Caco-2 (cell line): ENCODE results near the gene NOSIP. TPM values are rescaled to one million over a fixed set of nuclear protein-coding genes. Genes with fewer than 3 reads are reported as not detected.

Experiments used
- BruUV-seq: library from RNA; stranded (reverse); fragments of 400-500 nt; replicated peaks from 2 replicates; lab custom pipeline; 2021; lab: Mats Ljungman, UMichigan
- CTCF ChIA-PET: fragments of 300-600 bp; sonication (Branson Sonifier 250); formaldehyde crosslinking; loops from one replicate; lab custom pipeline; 2022; ENCODE audit warnings: antibody characterized with exemption; lab: Charles Lee
- POLR2A ChIA-PET: fragments of 300-600 bp; sonication (Branson Sonifier 250); formaldehyde crosslinking; loops from one replicate; lab custom pipeline; 2022; ENCODE audit warnings: antibody characterized with exemption; lab: Charles Lee
- DNase-seq, 2 experiments: peaks; one replicate each; pipeline versions ENCODE4 v3.0.0 to v3.0.0-alpha.2; 2020 to 2022
- H3K27me3 ChIP-seq: replicated peaks from 2 replicates; pipeline ENCODE4 v1.6.0; 2011; ENCODE audit warnings: low read length; ENCODE audit not compliant: control insufficient read depth, insufficient read depth
- H3K36me3 ChIP-seq: 2 replicates; pipeline ENCODE4 v1.5.1; 2011; ENCODE audit warnings: low read length; ENCODE audit not compliant: control insufficient read depth, insufficient read depth
- H3K4me1 ChIP-seq: fragments of 250-450 bp; sonication (Bioruptor Pico); 2 replicates; pipeline ENCODE4 v1.5.1; 2020; ENCODE audit warnings: mild to moderate bottlenecking
- H3K4me3 ChIP-seq: 2 replicates; pipeline ENCODE4 v1.5.1; 2011; ENCODE audit warnings: low read depth, mild to moderate bottlenecking, control low read depth, low read length
- H3K9me3 ChIP-seq: fragments of 250-450 bp; sonication (Bioruptor Pico); 2 replicates; pipeline ENCODE4 v1.5.1; 2020; ENCODE audit warnings: mild to moderate bottlenecking, moderate library complexity
- H3K27ac Mint-ChIP-seq: one replicate; pipeline ENCODE4 v1.8.0; 2022; ENCODE audit warnings: mixed read lengths; ENCODE audit not compliant: unreplicated experiment
- H3K27me3 Mint-ChIP-seq: one replicate; pipeline ENCODE4 v1.8.0; 2022; ENCODE audit warnings: mixed read lengths; ENCODE audit not compliant: insufficient read depth, unreplicated experiment
- H3K36me3 Mint-ChIP-seq: one replicate; pipeline ENCODE4 v1.8.0; 2022; ENCODE audit warnings: mild to moderate bottlenecking, mixed read lengths; ENCODE audit not compliant: insufficient read depth, unreplicated experiment
- H3K4me1 Mint-ChIP-seq: one replicate; pipeline ENCODE4 v1.8.0; 2022; ENCODE audit warnings: low read depth, mixed read lengths; ENCODE audit not compliant: unreplicated experiment
- H3K4me3 Mint-ChIP-seq: one replicate; pipeline ENCODE4 v1.8.0; 2022; ENCODE audit warnings: mild to moderate bottlenecking, moderate library complexity, mixed read lengths; ENCODE audit not compliant: unreplicated experiment
- H3K9me3 Mint-ChIP-seq: one replicate; pipeline ENCODE4 v1.8.0; 2022; ENCODE audit warnings: mixed read lengths; ENCODE audit not compliant: unreplicated experiment
- CTCF ChIP-seq, 2 experiments: fragments of 200-600 bp in 1 of 2; IDR thresholded peaks; 1 replicate in 1 of 2; 2 replicates in 1 of 2; pipeline versions ENCODE4 v1.5.1 to v1.8.0; 2011 to 2022; ENCODE audit warnings: antibody characterized with exemption in 1 of 2, control low read depth in 1 of 2, inconsistent platforms in 1 of 2, low read depth in 1 of 2, low read length in 1 of 2, mild to moderate bottlenecking in 1 of 2, moderate library complexity in 1 of 2; ENCODE audit not compliant: insufficient read depth in 1 of 2, severe bottlenecking in 1 of 2, unreplicated experiment in 1 of 2
- intact Hi-C: fragments of 100-400 bp; cut with micrococcal nuclease; formaldehyde crosslinking; loops from one replicate; pipeline ENCODE4 v1.10.0; 2022; ENCODE audit not compliant: unreplicated experiment
- total RNA-seq: library from RNA; stranded (reverse); gene quantifications from 2 replicates; pipeline ENCODE4 v1.2.3, GENCODE V29; 2022

Gene NOSIP
- total RNA-seq, 1 experiment from 2014 or later, result 74.7 TPM

GRCh38 chr19:49530708-49531107 is 49.6 kb downstream of the NOSIP start:
- H3K27me3 ChIP-seq, result no peaks in the 10 kb centered on the region
- Mint-ChIP-seq H3K27me3 (no peaks in the 10 kb centered on the region), H3K9me3 (no peaks in the 10 kb centered on the region), H3K27ac (no peak overlapping the region), H3K4me3 (no peak overlapping the region), H3K36me3 (peaks cover 35% of the 10 kb centered on the region), H3K4me1 (peaks cover 7% of the 10 kb centered on the region)
- intact Hi-C loops, result no loop called here
- POLR2A ChIA-PET, result no interaction called here
- CTCF ChIA-PET, result interaction anchor here (0.9 kb wide), 1 partner anchor 16 kb away, joined by 4 read pairs; no protein-coding TSS in a partner anchor
- H3K4me3 ChIP-seq, result no peak overlapping the region
- no TSS peak for BruUV-seq
- no peak for TF ChIP-seq CTCF (IDR thresholded peaks at IDR 0.05; ENCODE audit: insufficient read depth in 1 of 2, low read depth in 1 of 2, low read length in 1 of 2, severe bottlenecking in 1 of 2, unreplicated experiment in 1 of 2)
- H3K4me1 ChIP-seq, result no peaks in the 10 kb centered on the region
- peaks cover 1% of the 10 kb centered on the region for H3K36me3 ChIP-seq
- no peaks in the 10 kb centered on the region for H3K9me3 ChIP-seq
- no peak for DNase-seq

DNA sequence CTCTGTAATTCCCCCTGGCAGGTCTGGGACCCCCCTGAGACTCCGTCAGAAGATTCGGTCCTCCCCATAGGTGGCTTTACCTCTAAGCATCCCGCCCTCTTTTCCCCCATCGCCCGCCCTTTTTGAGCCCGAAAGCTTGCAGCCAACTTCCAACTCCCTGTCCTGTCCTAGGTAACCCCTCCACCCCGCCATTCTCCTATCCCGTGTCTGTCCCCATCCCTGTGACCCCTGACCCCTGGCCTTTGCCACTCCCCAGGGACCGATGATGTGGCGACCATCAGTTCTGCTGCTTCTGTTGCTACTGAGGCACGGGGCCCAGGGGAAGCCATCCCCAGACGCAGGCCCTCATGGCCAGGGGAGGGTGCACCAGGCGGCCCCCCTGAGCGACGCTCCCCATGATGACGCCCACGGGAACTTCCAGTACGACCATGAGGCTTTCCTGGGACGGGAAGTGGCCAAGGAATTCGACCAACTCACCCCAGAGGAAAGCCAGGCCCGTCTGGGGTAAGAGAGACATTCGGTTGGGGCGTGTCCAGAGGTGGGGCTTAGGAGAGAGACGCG is 52.1 kb downstream of the NOSIP start:
- no TSS peak for BruUV-seq
- no peaks in the 10 kb centered on the region for H3K27me3 Mint-ChIP-seq
- CTCF ChIA-PET, result no interaction called here

GRCh38 chr19:49524812-49525455 is 55.4 kb downstream of the NOSIP start:
- ChIA-PET CTCF (no interaction called here), POLR2A (interaction anchor here (0.6 to 1.1 kb wide), 2 partner anchors 28 to 115 kb away, joined by 3 to 4 read pairs; no protein-coding TSS in a partner anchor)
- no peaks in the 10 kb centered on the region for H3K27me3 ChIP-seq
- intact Hi-C loops, result no loop called here
- no peak overlapping the region for H3K4me3 ChIP-seq
- H3K4me3 Mint-ChIP-seq, result no peak overlapping the region
- no peaks in the 10 kb centered on the region for H3K9me3 Mint-ChIP-seq
- no peak for TF ChIP-seq CTCF (IDR thresholded peaks at IDR 0.05; ENCODE audit: insufficient read depth in 1 of 2, low read depth in 1 of 2, low read length in 1 of 2, severe bottlenecking in 1 of 2, unreplicated experiment in 1 of 2)
- no TSS peak for BruUV-seq
- peaks cover 6% of the 10 kb centered on the region for H3K36me3 ChIP-seq
- no peaks in the 10 kb centered on the region for H3K4me1 ChIP-seq
- peaks cover 44% of the 10 kb centered on the region for H3K36me3 Mint-ChIP-seq
- peak overlapping the region; percentile 51 for H3K27ac Mint-ChIP-seq
- no peaks in the 10 kb centered on the region for H3K27me3 Mint-ChIP-seq
- no peak for DNase-seq
- H3K9me3 ChIP-seq, result no peaks in the 10 kb centered on the region
- no peaks in the 10 kb centered on the region for H3K4me1 Mint-ChIP-seq

More for the DNA sequence above, 52.1 kb downstream of the NOSIP start:
- no peaks in the 10 kb centered on the region for H3K9me3 ChIP-seq
- H3K4me1 ChIP-seq, result no peaks in the 10 kb centered on the region
- Mint-ChIP-seq H3K4me3 (no peak overlapping the region), H3K36me3 (peaks cover 39% of the 10 kb centered on the region), H3K27ac (no peak overlapping the region), H3K9me3 (no peaks in the 10 kb centered on the region), H3K4me1 (peaks cover 4% of the 10 kb centered on the region)
- H3K4me3 ChIP-seq, result no peak overlapping the region
- peaks cover 4% of the 10 kb centered on the region for H3K36me3 ChIP-seq
- intact Hi-C loops, result no loop called here
- POLR2A ChIA-PET, result no interaction called here
- TF ChIP-seq CTCF (IDR thresholded peaks at IDR 0.05; ENCODE audit: insufficient read depth in 1 of 2, low read depth in 1 of 2, low read length in 1 of 2, severe bottlenecking in 1 of 2, unreplicated experiment in 1 of 2), result no peak
- H3K27me3 ChIP-seq, result no peaks in the 10 kb centered on the region
- DNase-seq, result no peak
